Panc1 (cell line): ENCODE results near the gene NPSR1. TPM values are rescaled to one million over a fixed set of nuclear protein-coding genes. Genes with fewer than 3 reads are reported as not detected.
A peak's percentile ranks its signal among the peaks of the same experiment; 100 is the strongest.

Source experiments
- ATAC-seq: fragments of 200-7000 bp; cut with Tn5 transposase; 2 replicates; pipeline ENCODE4 v1.9.1; 2020; ENCODE audit warnings: mild to moderate bottlenecking, moderate library complexity
- BruUV-seq: library from RNA; stranded (reverse); fragments of 400-500 nt; replicated peaks from 2 replicates; lab custom pipeline; 2021; lab: Mats Ljungman, UMichigan
- CTCF ChIA-PET: fragments of 300-600 bp; sonication (Branson Sonifier 250); formaldehyde crosslinking; loops from one replicate; lab custom pipeline; 2022; ENCODE audit warnings: antibody characterized with exemption; lab: Charles Lee
- POLR2A ChIA-PET: fragments of 300-600 bp; sonication (Branson Sonifier 250); formaldehyde crosslinking; loops from one replicate; lab custom pipeline; 2022; ENCODE audit warnings: antibody characterized with exemption; lab: Charles Lee
- DNase-seq: peaks from one replicate; pipeline ENCODE4 v3.0.0-alpha.2; 2010; ENCODE audit warnings: low read depth, low spot score
- H3K27ac ChIP-seq: 2 replicates; pipeline ENCODE4 v1.5.1; 2011; ENCODE audit warnings: mild to moderate bottlenecking, low read length, inconsistent platforms
- H3K27me3 ChIP-seq: fragments of 200-500 bp; sonication (Bioruptor generic); 2 replicates; pipeline ENCODE4 v1.6.0; 2014; ENCODE audit warnings: low read length, inconsistent platforms; ENCODE audit not compliant: control insufficient read depth, insufficient read depth
- H3K36me3 ChIP-seq: fragments of 200-500 bp; sonication (Bioruptor generic); 2 replicates; pipeline ENCODE4 v1.5.1; 2014; ENCODE audit warnings: inconsistent platforms, mild to moderate bottlenecking, low read length, moderate library complexity; ENCODE audit not compliant: control insufficient read depth, insufficient read depth
- H3K4me1 ChIP-seq: 2 replicates; pipeline ENCODE4 v1.5.1; 2011; ENCODE audit warnings: inconsistent platforms, mild to moderate bottlenecking, low read length, moderate library complexity; ENCODE audit not compliant: control insufficient read depth, insufficient read depth
- H3K4me3 ChIP-seq, 2 experiments: 2 replicates each; pipeline ENCODE4 v1.5.1; 2011 to 2012; ENCODE audit warnings: low read depth in 2 of 2, low read length in 2 of 2, mild to moderate bottlenecking in 2 of 2, inconsistent platforms in 1 of 2, moderate library complexity in 1 of 2
- H3K9me3 ChIP-seq: fragments of 200-500 bp; sonication (Bioruptor generic); 2 replicates; pipeline ENCODE4 v1.5.1; 2014; ENCODE audit warnings: low read depth, mild to moderate bottlenecking, inconsistent platforms, low read length, moderate library complexity; ENCODE audit not compliant: control insufficient read depth, insufficient read depth
- CTCF ChIP-seq: fragments of 450-650 bp; IDR thresholded peaks from 2 replicates; pipeline ENCODE4 v1.5.1; 2017; ENCODE audit warnings: mild to moderate bottlenecking
- POLR2AphosphoS5 ChIP-seq: IDR thresholded peaks from 2 replicates; pipeline ENCODE4 v1.6.1; 2012; ENCODE audit warnings: mild to moderate bottlenecking, low read depth, low read length, moderate library complexity
- REST ChIP-seq, 2 experiments: IDR thresholded peaks; 2 replicates each; pipeline ENCODE4 v1.6.1; 2011 to 2012; ENCODE audit warnings: low read depth in 2 of 2, control low read depth in 1 of 2, low read length in 1 of 2, mild to moderate bottlenecking in 1 of 2, moderate library complexity in 1 of 2; ENCODE audit not compliant: insufficient read depth in 1 of 2
- SIN3A ChIP-seq: IDR thresholded peaks from 2 replicates; pipeline ENCODE4 v1.6.1; 2012; ENCODE audit warnings: low read depth, mild to moderate bottlenecking, low read length, moderate library complexity, borderline replicate concordance; ENCODE audit not compliant: insufficient read depth
- TCF7L2 ChIP-seq: IDR thresholded peaks from 2 replicates; pipeline ENCODE4 v1.6.1; 2011; ENCODE audit warnings: mild to moderate bottlenecking, low read depth, low read length, inconsistent platforms
- in situ Hi-C: cut with HindIII; loops from 2 replicates; pipeline ENCODE4 v1.10.0; 2016; ENCODE audit warnings: low sequenced_read_pairs, low pct_unique_long_range_greater_than_20kb
- intact Hi-C: fragments of 100-400 bp; cut with micrococcal nuclease; formaldehyde crosslinking; loops from one replicate; pipeline ENCODE4 v1.10.0; 2022; ENCODE audit not compliant: unreplicated experiment
- total RNA-seq: library from RNA; stranded (reverse); gene quantifications from one replicate; pipeline ENCODE4 v1.2.1, GENCODE V29; 2021; ENCODE audit not compliant: unreplicated experiment

NPSR1 gene
- total RNA-seq, 1 experiment from 2014 or later: not detected

DNA sequence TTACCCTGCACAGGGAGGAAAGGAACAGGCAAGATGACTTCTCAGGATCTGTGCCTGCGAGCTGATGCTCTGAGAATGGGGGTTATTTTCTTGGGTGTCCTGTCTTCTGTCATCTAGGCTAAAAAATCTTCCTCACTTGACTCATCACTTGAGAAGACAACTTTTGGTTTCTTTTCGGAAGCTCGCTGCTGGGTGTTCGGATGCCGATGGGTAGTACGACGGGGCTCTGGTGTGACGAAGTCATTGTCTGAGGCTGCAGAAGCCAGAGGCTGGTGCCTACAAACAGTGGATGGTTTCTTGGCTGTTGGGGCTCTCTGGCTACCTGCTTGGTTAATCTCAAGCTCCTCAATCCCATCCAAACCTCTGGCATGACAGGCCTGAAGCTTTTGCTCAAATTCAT is 92.2 kb downstream of the NPSR1 start:
- intact Hi-C loops: no loop called here
- peaks cover 27% of the 10 kb centered on the region for H3K4me1 ChIP-seq
- peak overlapping the region; percentile 88 for H3K27ac ChIP-seq
- ChIA-PET CTCF (interaction anchor here (0.7 kb wide), 1 partner anchor 203 kb away, joined by 4 read pairs; no protein-coding TSS in a partner anchor), POLR2A (no interaction called here)
- TF ChIP-seq POLR2AphosphoS5: no peak
- TF ChIP-seq TCF7L2: no peak
- TF ChIP-seq CTCF: no peak
- no peak for TF ChIP-seq REST (IDR thresholded peaks at IDR 0.05; ENCODE audit: insufficient read depth in 1 of 2, low read depth in 2 of 2, low read length in 1 of 2)
- no peak for TF ChIP-seq SIN3A
- DNase-seq (no peak), ATAC-seq (no peak)
- H3K36me3 ChIP-seq: no peaks in the 10 kb centered on the region
- no peaks in the 10 kb centered on the region for H3K9me3 ChIP-seq
- in situ Hi-C loops: no loop called here
- no peak overlapping the region for H3K4me3 ChIP-seq
- H3K27me3 ChIP-seq: no peaks in the 10 kb centered on the region
- no TSS peak for BruUV-seq

DNA sequence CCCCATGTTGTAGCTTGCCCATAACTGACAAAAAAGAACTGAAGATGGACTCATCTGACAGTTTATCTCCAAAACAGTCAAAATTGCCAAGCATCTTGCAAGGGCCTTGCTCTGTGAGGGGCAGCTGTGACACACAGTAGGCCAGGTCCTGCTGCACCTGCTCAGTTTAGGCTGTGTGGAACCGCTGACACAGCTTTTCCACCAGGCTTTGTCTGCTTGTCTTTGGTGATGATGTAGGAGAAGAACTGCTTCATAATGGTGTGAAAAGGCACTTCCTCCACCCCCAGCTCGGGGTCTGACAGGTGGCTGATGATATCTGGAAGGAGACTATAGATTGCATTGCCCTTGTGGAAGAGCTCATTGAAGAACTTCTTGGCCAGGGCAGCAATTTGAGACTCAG is 92.6 kb downstream of the NPSR1 start:
- no peak overlapping the region for H3K4me3 ChIP-seq
- TF ChIP-seq SIN3A (no peak), TCF7L2 (no peak), POLR2AphosphoS5 (no peak), CTCF (no peak), REST (IDR thresholded peaks at IDR 0.05; ENCODE audit: insufficient read depth in 1 of 2, low read depth in 2 of 2, low read length in 1 of 2) (no peak)
- BruUV-seq: no TSS peak
- H3K36me3 ChIP-seq: no peaks in the 10 kb centered on the region
- ChIA-PET CTCF (interaction anchor here (0.7 kb wide), 1 partner anchor 203 kb away, joined by 4 read pairs; no protein-coding TSS in a partner anchor), POLR2A (no interaction called here)
- no peak for ATAC-seq
- no peaks in the 10 kb centered on the region for H3K27me3 ChIP-seq
- H3K4me1 ChIP-seq: peaks cover 27% of the 10 kb centered on the region
- H3K9me3 ChIP-seq: no peaks in the 10 kb centered on the region
- in situ Hi-C loops: no loop called here
- peak overlapping the region; percentile 88; the same call in 1 of the 2 replicates for H3K27ac ChIP-seq
- DNase-seq: no peak
- intact Hi-C loops: no loop called here
